HT1080 (cell line): ENCODE measurements around the gene PGD. TPM values are rescaled to one million over a fixed set of nuclear protein-coding genes. Genes with fewer than 3 reads are reported as not detected.
"Not testable (repeated sequence)": the region's sequence is repeated elsewhere in the genome, so short reads cannot be mapped to it uniquely, and the experiment has no call there.

Experiments
- DNase-seq: peaks from one replicate; pipeline ENCODE4 v3.0.0-alpha.2; 2015; ENCODE audit warnings: low read depth
- total RNA-seq: library from RNA; depleted of rRNA; stranded (reverse); fragments of >200 nt; shearing (Covaris generic); gene quantifications from 2 replicates; pipeline ENCODE4 v1.2.3, GENCODE V29; 2014

Gene PGD
- total RNA-seq, 1 experiment from 2014 or later = 129 TPM

DNA sequence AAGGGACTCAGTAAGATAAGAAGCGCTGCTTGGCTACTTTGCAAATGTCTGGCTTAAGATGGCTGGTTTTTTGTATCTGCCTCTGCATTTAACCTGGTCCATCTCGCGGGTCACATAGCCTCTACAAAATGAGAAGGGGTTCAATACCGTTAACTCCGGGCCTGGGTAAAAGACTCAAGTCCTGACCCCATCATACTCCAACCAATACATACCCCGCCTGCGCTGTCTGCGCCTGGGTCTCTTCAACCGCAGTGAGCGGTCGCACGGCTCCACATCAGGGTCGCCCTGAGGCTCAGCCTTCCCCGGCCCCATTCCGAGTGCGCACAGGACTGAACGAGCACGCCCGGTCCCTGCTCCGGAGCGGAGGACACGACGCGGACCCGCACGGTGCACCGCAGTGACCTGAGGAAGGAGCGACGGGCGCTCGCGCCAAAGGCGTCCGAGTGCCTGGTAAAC lies 558 bp upstream of the PGD start:
- no peak for DNase-seq

DNA sequence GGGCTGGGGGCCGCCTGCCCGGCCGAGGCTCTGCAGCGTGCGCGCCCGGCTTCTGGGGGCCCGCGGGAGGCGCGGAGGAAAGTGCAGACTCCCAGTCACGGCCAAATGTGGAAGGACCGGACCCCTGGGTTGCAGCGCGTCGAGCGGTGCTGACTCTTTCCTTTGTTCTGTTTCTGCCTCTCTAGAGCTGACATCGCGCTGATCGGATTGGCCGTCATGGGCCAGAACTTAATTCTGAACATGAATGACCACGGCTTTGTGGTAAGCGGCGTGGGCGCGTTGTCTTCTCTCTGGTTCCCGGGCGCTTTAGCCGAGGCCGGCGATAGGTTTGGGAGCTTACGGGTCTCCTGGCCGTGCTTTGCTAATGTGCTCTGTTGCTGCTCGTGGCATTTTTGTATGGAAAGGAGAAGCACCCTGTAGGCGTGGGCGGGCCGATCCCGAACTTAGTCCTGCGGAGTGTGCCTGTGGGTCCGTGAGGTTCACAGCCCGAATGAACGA lies 629 bp downstream of the PGD start:
- no peak for DNase-seq

DNA sequence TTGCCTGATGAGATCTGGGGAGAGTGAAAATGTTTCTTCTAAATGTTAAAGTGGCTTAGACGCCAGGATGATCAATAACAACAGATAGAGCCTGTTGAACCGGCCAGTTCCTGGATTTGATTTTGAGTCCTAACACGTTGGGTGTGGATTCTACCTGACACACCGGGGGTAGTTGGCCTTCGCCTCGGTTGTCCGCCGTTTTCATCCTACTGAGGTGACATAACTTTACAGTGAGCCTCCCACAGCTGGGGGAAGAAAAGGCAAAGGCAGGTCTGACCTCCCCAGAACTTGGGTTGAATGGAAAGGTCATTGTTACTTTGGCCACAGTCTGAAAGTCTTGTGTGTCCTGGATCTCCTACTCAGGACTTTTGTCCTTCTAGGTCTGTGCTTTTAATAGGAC lies 1.1 kb downstream of the PGD start:
- DNase-seq = no peak

DNA sequence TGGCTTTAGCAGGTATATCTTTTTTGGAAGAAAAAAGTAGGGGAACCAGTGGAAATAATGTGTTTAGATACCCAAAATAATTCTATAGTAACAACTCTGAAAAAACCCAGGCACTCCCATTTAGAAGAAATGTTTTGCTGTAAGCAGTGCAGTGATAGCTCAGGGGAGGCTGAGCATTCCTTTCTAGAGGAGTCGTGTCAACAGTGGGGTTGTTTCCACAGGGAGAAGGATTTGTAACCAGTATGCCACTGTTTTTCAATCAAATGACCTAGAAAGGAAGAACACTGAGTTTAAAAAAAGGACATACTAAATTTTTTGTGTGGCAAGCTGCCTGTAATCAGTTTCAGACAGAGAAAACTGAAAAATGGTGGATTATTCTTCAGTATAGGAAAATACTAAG lies 2.4 kb downstream of the PGD start:
- DNase-seq = no peak

DNA sequence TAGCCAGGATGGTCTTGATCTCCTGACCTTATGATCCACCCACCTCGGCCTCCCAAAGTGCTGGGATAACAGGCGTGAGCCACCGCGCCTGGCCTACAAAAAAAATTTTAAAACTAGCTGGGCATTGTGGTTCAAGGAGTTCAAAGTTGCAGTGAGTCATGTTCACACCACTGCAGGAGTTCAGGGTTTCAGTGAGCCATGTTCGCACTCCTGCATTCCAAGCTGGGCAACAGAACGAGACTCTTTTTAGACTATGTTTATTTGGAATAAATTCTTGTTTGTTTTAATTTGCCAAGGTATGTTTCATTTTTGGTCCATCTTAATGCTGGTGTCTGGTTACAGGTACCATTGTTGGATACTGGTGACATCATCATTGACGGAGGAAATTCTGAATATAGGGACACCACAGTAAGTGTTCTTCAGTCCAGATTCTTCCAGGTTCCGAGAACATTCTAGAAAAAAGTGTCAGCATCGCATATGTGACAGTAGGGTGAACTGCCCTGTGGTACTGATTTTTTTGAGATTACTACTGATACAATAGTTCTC lies 3.9 kb downstream of the PGD start:
- peak; percentile 70 for DNase-seq

DNA sequence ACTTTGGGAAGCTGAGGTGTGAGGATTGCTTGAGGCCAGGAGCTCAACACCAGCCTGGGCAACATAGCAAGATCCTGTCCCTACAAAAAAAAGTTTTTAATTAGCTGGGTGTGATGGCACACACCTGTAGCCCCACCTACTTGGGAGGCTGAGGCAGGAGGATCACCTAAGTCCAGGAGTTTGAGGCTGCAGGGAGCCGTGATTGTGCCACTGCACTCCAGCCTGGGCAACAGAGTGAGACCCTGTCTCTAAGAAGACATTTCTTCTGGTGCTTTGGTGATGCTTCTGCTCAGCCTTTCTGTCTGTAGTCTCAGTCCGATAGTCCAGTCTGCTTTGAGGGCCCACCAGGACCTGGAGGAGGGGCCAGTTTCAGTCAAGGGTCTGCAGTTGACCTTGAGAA lies 8.3 kb downstream of the PGD start:
- DNase-seq = no peak

DNA sequence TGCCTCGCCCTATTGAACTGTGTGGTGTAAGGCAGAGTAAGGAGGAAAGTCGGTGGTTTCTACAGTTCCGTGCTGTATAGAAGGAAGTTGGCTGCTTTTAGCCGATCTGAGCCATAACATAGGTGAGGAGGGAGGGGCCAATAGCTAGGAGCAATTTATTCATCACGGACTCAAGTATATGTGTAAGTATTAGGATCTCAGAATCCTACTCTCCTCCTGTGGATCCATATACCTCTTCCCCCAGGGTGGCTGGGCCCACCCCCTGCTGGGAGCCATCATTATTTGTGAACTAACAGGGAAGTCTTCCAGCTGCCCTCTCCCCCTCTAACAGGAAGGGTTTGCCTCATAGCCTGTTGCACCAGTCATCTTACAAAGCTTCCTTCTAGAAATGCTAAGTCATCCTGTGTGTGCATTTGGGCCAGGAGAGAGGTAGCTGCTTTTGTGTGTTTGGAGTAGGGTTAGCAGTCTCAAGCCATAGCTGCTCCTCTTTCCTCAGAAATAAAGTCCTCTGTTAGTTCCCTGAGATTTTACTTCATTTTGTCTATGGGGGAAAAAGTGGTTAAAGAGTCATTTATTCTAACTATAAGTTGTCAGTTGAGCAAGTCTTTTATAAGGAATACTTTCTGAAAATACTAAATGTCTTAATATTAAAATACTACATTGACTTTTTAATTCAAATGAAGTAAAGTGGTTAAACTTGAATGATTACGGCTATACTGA lies 16.5 kb downstream of the PGD start:
- peak; percentile 64 for DNase-seq

DNA sequence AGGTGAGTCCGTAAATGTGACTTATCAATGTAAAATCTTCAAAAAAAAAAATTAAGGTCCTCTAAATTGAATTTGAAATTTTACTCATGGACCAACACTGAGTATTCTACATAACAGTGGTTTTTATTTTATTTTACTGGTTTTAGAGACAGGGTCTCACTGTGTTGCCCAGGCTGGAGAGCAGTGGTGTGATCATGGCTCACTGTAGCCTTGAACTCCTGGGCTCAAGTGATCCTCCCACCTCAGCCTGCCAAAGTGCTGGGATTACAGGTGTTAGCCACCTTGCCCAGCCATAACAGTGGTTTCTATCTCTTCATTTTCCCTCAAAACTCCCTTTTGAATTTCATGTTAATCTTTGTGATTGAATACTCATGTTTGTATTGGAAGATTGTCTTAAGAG lies 17.1 kb downstream of the PGD start:
- not testable (repeated sequence) for DNase-seq

DNA sequence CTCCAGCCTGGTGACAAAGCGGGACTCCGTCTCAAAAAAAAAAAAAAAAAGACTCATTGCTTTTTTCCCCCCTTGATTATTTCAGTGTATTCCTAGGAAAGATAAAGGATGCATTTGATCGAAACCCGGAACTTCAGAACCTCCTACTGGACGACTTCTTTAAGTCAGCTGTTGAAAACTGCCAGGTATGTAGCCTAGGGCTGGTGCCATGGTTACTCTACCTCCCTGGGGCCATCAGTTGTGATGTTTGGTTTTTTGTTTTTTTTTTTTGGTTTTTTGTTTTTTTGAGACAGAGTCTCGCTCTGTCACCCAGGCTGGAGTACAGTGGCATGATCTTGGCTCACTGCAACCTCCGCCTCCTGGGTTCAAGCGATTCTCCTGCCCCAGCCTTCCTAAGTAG lies 19.9 kb downstream of the PGD start:
- DNase-seq = not testable (repeated sequence)

DNA sequence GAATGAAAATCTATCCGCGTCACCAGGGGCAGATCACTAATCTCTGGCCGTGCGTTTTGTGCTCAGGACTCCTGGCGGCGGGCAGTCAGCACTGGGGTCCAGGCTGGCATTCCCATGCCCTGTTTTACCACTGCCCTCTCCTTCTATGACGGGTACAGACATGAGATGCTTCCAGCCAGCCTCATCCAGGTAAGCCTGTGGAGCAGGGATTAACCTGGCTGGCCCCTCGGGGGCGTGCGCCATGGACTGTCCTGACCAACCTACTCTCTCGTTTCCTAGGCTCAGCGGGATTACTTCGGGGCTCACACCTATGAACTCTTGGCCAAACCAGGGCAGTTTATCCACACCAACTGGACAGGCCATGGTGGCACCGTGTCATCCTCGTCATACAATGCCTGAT lies 20.5 kb downstream of the PGD start:
- DNase-seq = no peak

DNA sequence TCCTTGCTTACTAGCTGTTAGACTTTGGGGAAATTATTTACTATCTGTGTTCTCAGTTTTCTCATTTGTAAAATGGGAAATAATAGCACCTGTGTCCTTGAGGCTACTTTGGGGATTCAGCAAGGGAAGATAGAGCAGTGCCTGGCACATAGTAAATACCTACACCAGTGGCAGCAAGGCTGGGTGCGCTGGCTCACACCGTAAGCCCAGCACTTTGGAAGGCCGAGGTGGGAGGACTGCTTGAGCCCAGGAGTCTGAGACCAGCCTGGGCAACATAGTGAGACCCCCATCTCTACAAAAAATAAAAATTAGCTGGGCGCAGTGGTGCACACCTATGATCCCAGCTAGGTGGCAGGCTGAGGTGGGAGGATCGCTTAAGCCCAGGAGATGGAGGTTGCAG lies 22.8 kb downstream of the PGD start:
- DNase-seq = no peak

DNA sequence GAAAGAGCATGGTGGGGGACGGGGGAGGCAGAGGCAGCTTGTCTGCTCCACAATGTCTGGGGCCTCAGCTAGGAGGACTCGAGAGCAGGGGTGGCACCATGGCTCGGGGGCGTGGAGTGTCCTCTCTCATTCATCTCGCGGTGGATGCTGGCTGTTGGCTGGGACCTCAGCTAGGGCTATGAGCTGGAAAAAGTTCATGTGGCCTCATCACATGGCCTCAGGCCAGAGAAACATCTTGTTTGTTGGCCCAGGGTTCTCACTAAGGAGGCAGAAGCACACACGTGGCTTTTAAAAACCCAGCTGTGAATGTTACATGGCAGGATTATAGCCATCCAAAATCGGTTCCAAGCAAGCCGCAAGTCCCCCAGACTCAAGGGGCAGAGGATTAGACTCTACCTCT lies 25.2 kb downstream of the PGD start:
- no peak for DNase-seq

DNA sequence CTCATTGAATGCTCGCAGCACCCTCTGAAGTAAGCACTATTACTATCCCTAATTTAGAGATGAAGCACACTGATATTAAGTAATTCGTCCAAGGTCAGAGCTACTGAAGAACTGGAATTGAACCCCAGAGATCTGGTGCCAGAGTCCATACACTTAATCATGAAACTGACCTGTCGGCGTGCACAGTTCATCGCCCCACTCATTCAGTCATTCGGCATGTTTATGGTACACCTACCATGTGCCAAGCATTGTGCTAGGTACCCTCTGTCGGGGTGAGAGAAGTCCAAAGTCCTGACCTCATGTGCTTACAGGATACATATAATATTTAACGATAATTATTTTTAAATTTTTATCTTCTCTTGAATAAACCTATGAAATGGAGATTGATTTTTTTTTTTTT lies 25.8 kb downstream of the PGD start:
- no peak for DNase-seq

DNA sequence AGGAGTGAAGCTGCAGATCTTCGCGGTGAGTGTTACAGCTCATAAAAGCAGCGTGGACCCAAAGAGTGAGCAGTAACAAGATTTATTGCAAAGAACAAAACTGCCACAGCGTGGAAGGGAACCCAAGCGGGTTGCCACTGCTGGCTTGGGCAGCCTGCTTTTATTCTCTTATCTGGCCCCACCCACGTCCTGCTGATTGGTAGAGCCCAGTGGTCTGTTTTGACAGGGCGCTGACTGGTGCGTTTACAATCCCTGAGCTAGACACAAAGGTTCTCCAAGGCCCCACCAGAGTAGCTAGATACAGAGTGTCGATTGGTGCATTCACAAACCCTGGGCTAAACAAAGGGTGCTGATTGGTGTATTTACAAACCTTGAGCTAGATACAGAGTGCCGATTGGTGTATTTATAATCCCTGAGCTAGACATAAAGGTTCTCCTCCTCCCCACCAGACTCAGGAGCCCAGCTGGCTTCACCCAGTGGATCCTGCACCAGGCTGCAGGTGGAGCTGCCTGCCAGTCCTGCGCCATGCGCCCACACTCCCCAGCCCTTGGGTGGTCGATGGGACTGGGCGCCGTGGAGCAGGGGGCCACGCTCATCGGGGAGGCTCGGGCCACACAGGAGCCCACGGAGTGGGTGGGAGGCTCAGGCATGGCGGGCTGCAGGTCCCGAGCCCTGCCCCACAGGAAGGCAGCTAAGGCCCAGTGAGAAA lies 27.1 kb downstream of the PGD start:
- not testable (repeated sequence) for DNase-seq

DNA sequence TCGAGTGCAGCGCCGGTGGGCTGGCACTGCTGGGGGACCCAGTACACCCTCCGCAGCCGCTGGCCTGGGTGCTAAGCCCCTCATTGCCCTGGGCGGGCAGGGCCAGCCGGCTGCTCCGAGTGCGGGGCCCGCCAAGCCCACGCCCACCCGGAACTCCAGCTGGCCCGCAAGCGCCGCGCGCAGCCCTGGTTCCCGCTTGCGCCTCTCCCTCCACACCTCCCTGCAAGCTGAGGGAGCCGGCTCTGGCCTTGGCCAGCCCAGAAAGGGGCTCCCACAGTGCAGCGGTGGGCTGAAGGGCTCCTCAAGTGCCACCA lies 27.6 kb downstream of the PGD start:
- not testable (repeated sequence) for DNase-seq

DNA sequence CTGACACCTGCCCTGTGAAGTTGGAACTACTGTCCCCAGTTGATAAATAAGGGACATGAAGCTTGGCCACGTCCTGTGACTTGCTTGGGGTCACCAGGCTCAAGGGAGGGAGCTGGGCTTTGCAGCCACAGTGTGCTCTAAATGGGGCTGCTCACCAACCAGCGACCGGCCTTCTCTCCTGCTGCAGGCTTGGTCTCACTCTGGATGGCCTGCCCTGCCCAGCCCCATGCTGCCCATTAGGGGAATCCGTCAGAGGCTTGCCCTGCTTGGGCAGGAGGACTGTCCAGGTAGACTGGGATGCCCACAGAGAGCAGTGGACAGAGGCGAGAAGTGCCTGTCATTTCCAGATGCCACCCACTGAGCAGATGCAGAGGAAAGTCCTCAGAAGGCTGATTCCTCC lies 30.1 kb downstream of the PGD start:
- no peak for DNase-seq

DNA sequence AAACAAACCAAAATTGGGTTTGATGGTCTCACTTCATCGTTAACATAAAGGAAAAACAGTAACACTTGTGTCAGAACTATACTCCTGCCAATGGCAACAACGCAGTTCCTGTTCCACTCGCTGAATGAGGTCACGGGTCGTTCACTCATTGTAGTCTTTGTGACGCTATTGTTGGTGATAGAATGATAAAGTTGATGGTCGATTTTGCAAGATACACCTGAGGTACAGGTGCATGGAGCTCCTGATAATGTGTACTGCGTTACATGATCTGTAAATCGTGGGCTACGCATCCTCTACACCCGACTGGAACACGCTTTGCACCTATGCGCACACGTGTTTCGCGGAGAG lies 31.0 kb downstream of the PGD start:
- DNase-seq = no peak

DNA sequence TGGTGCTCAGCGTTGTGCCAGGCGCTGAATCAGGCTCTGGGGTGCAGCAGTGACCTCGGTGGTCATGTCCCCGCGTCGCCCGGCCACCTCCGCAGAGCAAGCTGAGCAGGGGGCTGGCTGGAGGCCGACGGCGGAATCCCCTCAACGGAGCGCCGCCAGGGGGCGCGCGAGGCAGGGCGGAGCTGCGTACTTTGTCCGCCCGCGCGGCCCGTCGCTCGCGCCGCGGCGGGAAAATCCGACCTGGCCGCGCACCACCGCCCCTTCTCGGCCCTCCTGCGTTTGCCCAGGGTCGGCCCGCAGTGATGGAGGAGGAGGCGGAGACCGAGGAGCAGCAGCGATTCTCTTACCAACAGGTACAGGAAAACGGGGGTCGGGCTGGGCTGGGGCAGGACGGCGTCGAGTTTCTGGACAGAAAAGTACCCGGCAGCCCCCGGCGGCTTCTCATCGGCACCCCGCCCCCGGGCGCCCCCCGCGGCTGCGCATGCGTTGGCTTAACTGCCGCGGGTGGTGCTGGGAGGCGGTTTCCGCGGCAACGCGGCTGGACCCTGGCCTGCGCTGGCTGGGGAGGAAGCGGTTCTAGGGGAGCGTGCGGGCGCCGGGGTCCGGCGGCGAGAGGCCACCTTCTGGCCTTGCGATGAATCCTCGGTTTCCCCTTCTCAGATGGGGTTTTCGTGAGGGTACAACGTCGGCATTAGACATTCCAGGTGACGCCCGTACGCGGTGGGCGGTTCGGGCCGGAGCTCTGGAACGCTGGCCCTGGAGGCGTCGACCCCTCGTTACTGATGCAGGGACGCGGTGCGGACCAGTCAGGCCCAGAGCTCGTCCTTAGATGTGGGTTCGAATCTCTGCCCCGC lies 31.6 kb downstream of the PGD start, which contains the start of gene CENPS:
Gene CENPS, plus strand, starts transcription at position 218 of the 854 bp plus-strand sequence. Its CDS starts 85 bp downstream, at position 303.
- peak; percentile 87 for DNase-seq

DNA sequence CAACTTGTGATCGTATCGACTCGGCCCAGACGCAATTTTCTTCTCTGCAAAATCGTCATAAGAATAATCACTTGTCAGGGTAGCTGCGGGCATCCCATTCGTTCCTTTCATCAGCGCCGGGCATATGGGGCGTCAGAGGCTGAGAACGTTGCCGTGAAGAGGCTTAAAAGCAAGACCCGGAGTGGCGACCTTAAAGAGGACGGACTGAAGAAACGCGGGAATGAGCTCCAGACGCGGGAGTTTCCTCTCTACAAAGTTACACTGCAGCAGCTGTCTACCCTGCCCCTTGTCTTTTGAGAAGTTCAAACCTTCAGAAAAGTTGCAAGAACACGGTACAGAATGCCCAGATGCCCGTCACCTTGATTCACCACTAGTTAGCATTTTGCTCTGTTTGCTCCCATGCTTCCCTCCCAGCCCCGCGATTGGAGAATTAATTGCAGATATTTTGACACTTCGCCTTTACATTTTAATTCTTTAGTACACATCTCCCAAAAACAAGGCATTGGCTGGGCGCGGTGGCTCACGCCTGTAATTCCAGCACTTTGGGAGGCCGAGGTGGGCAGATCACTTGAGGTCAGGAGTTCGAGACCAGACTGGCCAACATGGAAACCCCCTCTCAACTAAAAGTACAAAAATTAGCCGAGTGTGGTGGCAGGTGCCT lies 32.3 kb downstream of the PGD start:
- DNase-seq = peak; percentile 10

DNA sequence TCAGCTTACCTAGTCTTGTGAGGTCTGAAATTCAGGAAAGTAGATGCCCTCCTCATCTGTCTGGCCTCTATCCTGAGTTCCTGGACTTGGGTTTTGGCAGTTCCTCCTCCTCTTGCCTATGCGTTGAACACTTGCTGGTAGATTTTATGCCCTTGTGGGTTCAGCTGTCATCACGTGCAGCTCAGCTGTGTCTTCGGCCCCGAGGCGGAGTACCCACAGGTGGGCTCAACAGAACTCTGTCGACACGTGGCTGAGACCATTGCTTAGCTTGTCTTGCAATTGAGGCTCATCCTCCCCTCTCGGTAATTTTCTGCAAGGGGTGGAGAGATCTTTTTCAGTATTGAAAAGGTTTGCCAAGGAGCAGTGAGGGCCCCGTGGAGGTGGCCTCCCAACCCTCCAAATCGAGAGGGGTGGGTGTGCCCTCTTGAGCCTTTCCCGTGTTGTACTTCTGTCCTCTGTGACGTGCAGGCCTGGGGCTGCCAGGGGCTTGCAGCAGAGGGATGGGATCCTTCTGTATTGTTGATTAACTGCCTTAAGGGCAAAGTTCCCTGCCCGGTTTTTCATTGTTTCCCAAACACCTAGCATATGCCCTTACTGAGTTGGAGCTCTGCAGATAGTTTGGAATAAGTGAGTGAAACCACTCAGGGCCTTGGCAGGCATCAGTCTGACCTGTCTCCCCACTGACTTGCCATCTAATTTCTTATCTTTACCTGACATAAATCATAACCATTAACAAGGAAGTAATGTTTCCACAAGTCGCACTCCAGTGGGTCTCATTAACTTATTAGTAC lies 34.2 kb downstream of the PGD start:
- DNase-seq = no peak
